HCT116 (cell line): ENCODE measurements around the gene GNAT2.

Experiments used
- ATF3 ChIP-seq: IDR thresholded peaks from 2 replicates; pipeline ENCODE4 v1.6.1; 2012
- CTCF ChIP-seq, 3 experiments: fragments of 200-600 bp in 1 of 3; sonication (generic) in 1 of 3; IDR thresholded peaks in 2 of 3; conservative IDR thresholded peaks in 1 of 3; 2 replicates each; pipeline ENCODE4 v1.5.1; 2012 to 2017; ENCODE audit warnings: low read depth in 2 of 3, low read length in 2 of 3, antibody characterized with exemption in 1 of 3, borderline replicate concordance in 1 of 3, control low read depth in 1 of 3, mild to moderate bottlenecking in 1 of 3, mixed read lengths in 1 of 3, mixed run types in 1 of 3, moderate library complexity in 1 of 3; ENCODE audit not compliant: insufficient read depth in 1 of 3
- EZH2 ChIP-seq: fragments of 200-600 bp; sonication (generic); IDR thresholded peaks from 2 replicates; pipeline ENCODE4 v1.6.1; 2017; ENCODE audit warnings: antibody characterized with exemption, mixed run types
- EZH2phosphoT487 ChIP-seq: fragments of 200-600 bp; IDR thresholded peaks from 2 replicates; pipeline ENCODE4 v1.6.1; 2018; ENCODE audit warnings: antibody characterized with exemption, borderline replicate concordance
- POLR2A ChIP-seq: IDR thresholded peaks from 2 replicates; pipeline ENCODE4 v1.7.0; 2011; ENCODE audit warnings: borderline replicate concordance; ENCODE audit not compliant: insufficient read depth, insufficient read length; ENCODE audit errors: extremely low read depth
- POLR2AphosphoS5 ChIP-seq: IDR thresholded peaks from 2 replicates; pipeline ENCODE4 v1.6.1; 2011; ENCODE audit warnings: mild to moderate bottlenecking, low read depth, low read length, moderate library complexity

- TF ChIP-seq CTCF (IDR thresholded peaks at IDR 0.05 in 2 of 3, conservative IDR thresholded peaks at IDR 0.05 in 1 of 3; ENCODE audit: borderline replicate concordance in 1 of 3, insufficient read depth in 1 of 3, low read depth in 2 of 3, low read length in 2 of 3) = no peak
- no peak for TF ChIP-seq POLR2A
- no peak for TF ChIP-seq POLR2AphosphoS5
- TF ChIP-seq EZH2 = no peak
- no peak for TF ChIP-seq EZH2phosphoT487
- TF ChIP-seq ATF3 = no peak
These were observed 39.2 kb upstream of the GNAT2 start for GRCh38 chr1:109658533-109659042.
